Right atrium auricular region (tissue), 2 donors: ENCODE results near the gene INS. TPM values are rescaled to one million over a fixed set of nuclear protein-coding genes. Genes with fewer than 3 reads are reported as not detected.

Experiments
- DNase-seq: peaks from one replicate; pipeline ENCODE4 v3.0.0-alpha.2; 2019; ENCODE audit warnings: low spot score
- H3K27ac ChIP-seq, 2 donors: fragments of 200-600 bp; sonication (generic); 1 replicate in 1 of 2; 2 replicates in 1 of 2; pipeline ENCODE4 v1.5.1; 2016 to 2019
- H3K27me3 ChIP-seq, 2 donors: fragments of 200-600 bp; sonication (generic); one replicate each; pipeline versions ENCODE4 v1.5.1 to v1.6.0; 2017 to 2019
- H3K36me3 ChIP-seq: fragments of 200-600 bp; sonication (generic); one replicate; pipeline ENCODE4 v1.5.1; 2016
- H3K4me1 ChIP-seq, 2 donors: fragments of 200-600 bp; sonication (generic); one replicate each; pipeline versions ENCODE4 v1.5.1 to v1.6.0; 2017 to 2019
- H3K4me3 ChIP-seq, 2 donors: fragments of 200-600 bp; sonication (generic); 1 replicate in 1 of 2; 2 replicates in 1 of 2; pipeline ENCODE4 v1.5.1; 2017 to 2019; ENCODE audit warnings: mild to moderate bottlenecking in 1 of 2, moderate library complexity in 1 of 2
- H3K9me3 ChIP-seq, 2 donors: fragments of 200-600 bp; sonication (generic); one replicate each; pipeline ENCODE4 v1.5.1; 2019
- CTCF ChIP-seq, 2 donors: fragments of 200-600 bp; sonication (generic); IDR thresholded peaks; one replicate each; pipeline ENCODE4 v1.5.1; 2019; ENCODE audit warnings: antibody characterized with exemption in 2 of 2
- microRNA counts, 2 donors: library from miRNA; unstranded; fragments of <30 nt; microRNA quantifications; one replicate each; lab custom pipeline; 2016 to 2017
- microRNA-seq, 2 donors: library from miRNA; unstranded; fragments of <30 nt; microRNA quantifications; one replicate each; pipeline ENCODE4, GENCODE V29; 2016 to 2017; ENCODE audit warnings: borderline number of aligned reads in 2 of 2, borderline replicate concordance in 1 of 2
- total RNA-seq, 2 donors: library from RNA; depleted of rRNA; stranded (reverse); fragments of >200 nt; gene quantifications; one replicate each; pipeline ENCODE4 v1.1.0, GENCODE V29; 2016

INS gene
- total RNA-seq, 2 donors from 2014 or later, result not detected

GRCh38 chr11:2114430-2115241 is 46.4 kb downstream of the INS start:
- no peaks in the 10 kb centered on the region for H3K27me3 ChIP-seq
- H3K4me1 ChIP-seq, result peaks cover 0 to 2% of the 10 kb centered on the region in 2 donors
- H3K9me3 ChIP-seq, result peaks cover 0 to 12% of the 10 kb centered on the region in 2 donors
- H3K4me3 ChIP-seq, result no peak overlapping the region
- H3K36me3 ChIP-seq, result no peaks in the 10 kb centered on the region
- DNase-seq, result no peak
- no peak overlapping the region for H3K27ac ChIP-seq
- no peak for TF ChIP-seq CTCF (IDR thresholded peaks at IDR 0.05)

GRCh38 chr11:2113776-2114175 is 47.2 kb downstream of the INS start:
- Histone ChIP-seq H3K27me3 (no peaks in the 10 kb centered on the region), H3K27ac (no peak overlapping the region), H3K9me3 (peaks cover 0 to 12% of the 10 kb centered on the region in 2 donors), H3K4me1 (peaks cover 0 to 9% of the 10 kb centered on the region in 2 donors), H3K36me3 (no peaks in the 10 kb centered on the region), H3K4me3 (no peak overlapping the region)
- DNase-seq, result no peak
- TF ChIP-seq CTCF (IDR thresholded peaks at IDR 0.05), result no peak

- H3K27me3 ChIP-seq, result no peaks in the 10 kb centered on the region
- TF ChIP-seq CTCF (IDR thresholded peaks at IDR 0.05), result no peak
- H3K27ac ChIP-seq, result no peak overlapping the region
- no peak overlapping the region for H3K4me3 ChIP-seq
- peaks cover 0 to 9% of the 10 kb centered on the region in 2 donors for H3K4me1 ChIP-seq
- H3K36me3 ChIP-seq, result no peaks in the 10 kb centered on the region
- no peak for DNase-seq
- H3K9me3 ChIP-seq, result no peaks in the 10 kb centered on the region
Observed at GRCh38 chr11:2110521-2110920, 50.5 kb downstream of the INS start.

MicroRNAs encoded within 50 kb of the gene (microRNA counts, 767-probe panel; counts per million panel counts)
- 3,030 to 6,567 counts per million in 2 donors for microRNA hsa-miR-483-3p (lab: Ali Mortazavi, UCI)
- microRNA hsa-miR-483-5p (lab: Ali Mortazavi, UCI), result 0 to 178 counts per million in 2 donors

Small RNAs within 50 kb of the gene (microRNA-seq; reads per million reads assigned to microRNA genes)
- 0 reads per million in 2 donors for gene MIR4686
- gene MIR483, result 73.0 to 251 reads per million in 2 donors

Other genes starting within 250 kb of the INS start
- 10 to 100 TPM; 12.8 to 16.4 TPM for gene TNNT3, start 241.5 kb downstream of the INS start, total RNA-seq
- gene MRPL23, start 213.9 kb downstream of the INS start, total RNA-seq, result 100 to 1,000 TPM; 128 to 210 TPM
- 100 to 1,000 TPM; 449 to 551 TPM for gene H19, start 163.4 kb downstream of the INS start, total RNA-seq
- 10 to 100 TPM; 43.2 to 61.9 TPM for gene IGF2, start 21.8 kb downstream of the INS start, total RNA-seq
- not detected for gene TH, start 10.6 kb upstream of the INS start, total RNA-seq
- under 1 TPM in 1 of 2 donors, not detected in 1; 0.51 TPM for gene ASCL2, start 109.4 kb upstream of the INS start, total RNA-seq
- 10 to 100 TPM in 1 of 2 donors, 1 to 10 TPM in 1; 1.4 to 11.9 TPM for gene C11orf21, start 140.7 kb upstream of the INS start, total RNA-seq
- gene TSPAN32, start 140.8 kb upstream of the INS start, total RNA-seq, result 10 to 100 TPM in 1 of 2 donors, 1 to 10 TPM in 1; 2.6 to 15.2 TPM
- gene CD81, start 216.1 kb upstream of the INS start, total RNA-seq, result 100 to 1,000 TPM; 433 to 528 TPM
- gene TSSC4, start 239.5 kb upstream of the INS start, total RNA-seq, result 10 to 100 TPM; 26.7 to 40.3 TPM